Smooth muscle cell (in vitro differentiated cells): ENCODE results near the gene MON2. TPM values are rescaled to one million over a fixed set of nuclear protein-coding genes. Genes with fewer than 3 reads are reported as not detected.

Experiments used
- DNase-seq: peaks from one replicate; lab custom pipeline; 2025; ENCODE audit not compliant: unreplicated experiment; lab: John Stamatoyannopoulos, UW
- H2AFZ ChIP-seq: fragments of 200-600 bp; sonication (generic); 2 replicates; pipeline ENCODE4 v1.6.0; 2016; ENCODE audit warnings: antibody characterized with exemption, low read depth, mild to moderate bottlenecking
- H3F3A ChIP-seq: fragments of 200-600 bp; sonication (generic); 2 replicates; pipeline ENCODE4 v1.6.0; 2017; ENCODE audit warnings: antibody characterized with exemption, low read depth
- H3K27ac ChIP-seq: fragments of 200-600 bp; sonication (generic); 2 replicates; pipeline ENCODE4 v1.5.1; 2016; ENCODE audit warnings: low read depth, mild to moderate bottlenecking
- H3K27me3 ChIP-seq: fragments of 200-600 bp; sonication (generic); 2 replicates; pipeline ENCODE4 v1.6.1; 2016; ENCODE audit warnings: low read depth, mild to moderate bottlenecking
- H3K36me3 ChIP-seq: fragments of 200-600 bp; sonication (generic); 2 replicates; pipeline ENCODE4 v1.5.1; 2016; ENCODE audit warnings: low read depth
- H3K4me1 ChIP-seq: fragments of 200-600 bp; sonication (generic); 2 replicates; pipeline ENCODE4 v1.5.1; 2016; ENCODE audit warnings: low read depth
- H3K4me2 ChIP-seq: fragments of 200-600 bp; sonication (generic); 2 replicates; pipeline ENCODE4 v1.6.0; 2016; ENCODE audit warnings: mild to moderate bottlenecking
- H3K4me3 ChIP-seq: fragments of 200-600 bp; sonication (generic); 2 replicates; pipeline ENCODE4 v1.5.1; 2016; ENCODE audit warnings: mild to moderate bottlenecking
- H3K79me2 ChIP-seq: fragments of 200-600 bp; sonication (generic); 2 replicates; pipeline ENCODE4 v1.6.0; 2016; ENCODE audit warnings: low read depth, mild to moderate bottlenecking
- H3K9ac ChIP-seq: fragments of 200-600 bp; sonication (generic); 2 replicates; pipeline ENCODE4 v1.6.0; 2016; ENCODE audit warnings: low read depth
- H3K9me3 ChIP-seq: fragments of 200-600 bp; sonication (generic); replicated peaks from 2 replicates; pipeline ENCODE4 v1.5.1; 2016; ENCODE audit warnings: low read depth
- H4K20me1 ChIP-seq: fragments of 200-600 bp; sonication (generic); 2 replicates; pipeline ENCODE4 v1.6.0; 2016; ENCODE audit warnings: low read depth
- CTCF ChIP-seq: fragments of 200-600 bp; sonication (generic); IDR thresholded peaks from 2 replicates; pipeline ENCODE4 v1.5.1; 2017; ENCODE audit warnings: borderline replicate concordance, mild to moderate bottlenecking, antibody characterized with exemption; ENCODE audit not compliant: insufficient read depth, poor library complexity, severe bottlenecking
- WGBS: methylation state at CpG from one replicate; pipeline ENCODE4 v1.1.7; 2016; ENCODE audit warnings: low lambda C conversion rate; 5-methylcytosine and 5-hydroxymethylcytosine counted together
- polyA plus RNA-seq: library from polyadenylated mRNA; unstranded; fragments of >200 nt; fragmentation: Nextera tagmentation; extraction: Ambion mirVana; gene quantifications from 2 replicates; pipeline ENCODE4 v1.2.1, GENCODE V29; 2016
- total RNA-seq: library from RNA; depleted of rRNA; stranded (reverse); fragments of >200 nt; gene quantifications from 2 replicates; pipeline ENCODE4 v1.2.3, GENCODE V29; 2014

Gene MON2
- total and polyA plus RNA-seq, 2 experiments from 2014 or later, result 18.1 to 72.5 TPM

DNA sequence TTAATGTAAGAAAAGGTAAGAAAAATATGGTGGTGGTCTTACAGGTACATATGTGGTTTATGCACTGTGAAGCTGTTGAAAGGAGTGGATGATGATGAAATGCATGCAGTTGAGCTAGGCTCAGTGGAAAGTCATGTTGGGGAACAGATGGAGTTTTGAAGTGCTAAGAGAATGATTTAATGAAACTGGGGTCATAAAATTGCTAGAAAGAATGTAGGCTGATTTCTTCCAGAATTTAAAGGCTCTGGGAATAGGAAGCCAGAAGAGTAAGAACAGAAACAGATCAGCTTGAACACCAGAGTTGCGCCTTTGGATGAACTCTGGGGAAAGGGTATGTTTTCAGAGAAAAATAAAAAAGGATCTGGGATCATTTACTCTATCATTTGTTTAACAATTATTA, 146.5 kb downstream of the MON2 start:
- Histone ChIP-seq H3K27ac (no peak overlapping the region), H3K79me2 (peaks cover 3% of the 10 kb centered on the region), H3K9me3 (no peaks in the 10 kb centered on the region), H3K27me3 (no peaks in the 10 kb centered on the region), H3K9ac (no peak overlapping the region), H3K4me1 (no peaks in the 10 kb centered on the region), H2AFZ (no peak overlapping the region), H3K4me3 (no peak overlapping the region), H3F3A (no peaks in the 10 kb centered on the region), H3K4me2 (no peak overlapping the region), H4K20me1 (peaks cover 13% of the 10 kb centered on the region), H3K36me3 (no peaks in the 10 kb centered on the region)
- no peak for DNase-seq
- TF ChIP-seq CTCF, result no peak
- WGBS, result 100% methylated on average over 1 of the region's 1 CpG

DNA sequence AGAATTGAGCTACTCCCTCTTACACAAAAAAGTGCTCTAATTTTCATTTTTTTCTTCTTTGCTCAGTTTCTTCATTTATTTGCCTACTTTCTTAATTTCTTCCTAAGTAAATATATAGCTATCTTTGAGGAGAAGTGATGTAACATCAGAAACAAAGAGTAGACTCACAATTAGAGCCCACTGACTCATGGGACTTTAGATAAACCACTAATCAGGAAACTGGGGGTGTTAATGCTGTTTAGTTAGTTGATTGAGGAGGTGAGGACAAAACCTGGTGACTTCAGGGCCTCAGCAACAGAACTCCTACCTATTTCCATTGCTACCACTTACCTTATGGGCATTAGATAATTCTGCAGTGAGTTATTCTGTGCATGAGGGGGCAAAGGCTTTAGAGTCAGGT, 151.7 kb downstream of the MON2 start:
- H3K4me1 ChIP-seq, result no peaks in the 10 kb centered on the region
- H3K9me3 ChIP-seq, result no peaks in the 10 kb centered on the region
- TF ChIP-seq CTCF, result no peak
- H3K27ac ChIP-seq, result no peak overlapping the region
- no peak overlapping the region for H3K4me3 ChIP-seq
- H3K4me2 ChIP-seq, result no peak overlapping the region
- no peak overlapping the region for H2AFZ ChIP-seq
- H3K36me3 ChIP-seq, result no peaks in the 10 kb centered on the region
- H3F3A ChIP-seq, result no peaks in the 10 kb centered on the region
- no peak overlapping the region for H3K9ac ChIP-seq
- H3K27me3 ChIP-seq, result no peaks in the 10 kb centered on the region
- H4K20me1 ChIP-seq, result no peaks in the 10 kb centered on the region
- no peak for DNase-seq
- H3K79me2 ChIP-seq, result no peaks in the 10 kb centered on the region

GRCh38 chr12:62618930-62619329, 152.3 kb downstream of the MON2 start:
- Histone ChIP-seq H2AFZ (no peak overlapping the region), H3K27ac (no peak overlapping the region), H3K36me3 (no peaks in the 10 kb centered on the region), H3K79me2 (no peaks in the 10 kb centered on the region), H3K4me1 (no peaks in the 10 kb centered on the region), H3K9ac (no peak overlapping the region), H4K20me1 (no peaks in the 10 kb centered on the region), H3K27me3 (no peaks in the 10 kb centered on the region), H3F3A (no peaks in the 10 kb centered on the region), H3K4me3 (no peak overlapping the region), H3K9me3 (no peaks in the 10 kb centered on the region), H3K4me2 (no peak overlapping the region)
- WGBS, result 90% methylated on average over 2 of the region's 2 CpGs
- DNase-seq, result no peak
- no peak for TF ChIP-seq CTCF

DNA sequence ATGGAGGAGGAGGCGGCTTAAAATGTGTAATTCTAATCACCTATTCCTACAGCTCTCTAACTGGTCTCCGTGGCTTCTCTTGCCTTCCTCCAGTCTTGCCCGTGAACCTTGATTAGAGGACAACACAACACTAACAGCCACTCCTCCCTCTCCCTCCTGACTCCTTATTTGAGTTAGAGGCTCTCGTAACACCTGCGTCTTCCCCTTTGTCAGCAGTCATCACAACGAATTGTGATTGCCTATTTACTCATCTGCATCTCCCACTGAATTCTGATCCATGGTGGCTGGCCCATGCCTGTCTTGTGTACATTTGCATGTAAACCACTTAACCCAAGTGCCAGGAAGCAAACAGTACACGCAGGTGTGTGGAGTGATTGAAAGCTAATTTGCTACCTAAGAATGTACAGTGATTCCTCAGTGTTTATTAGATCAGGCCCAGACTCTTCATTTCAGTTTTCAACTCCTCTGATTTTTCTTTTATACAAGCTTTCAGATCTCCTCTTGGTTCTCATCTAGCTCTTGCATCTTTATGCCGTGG, 154.5 kb downstream of the MON2 start:
- no peaks in the 10 kb centered on the region for H3K36me3 ChIP-seq
- no peaks in the 10 kb centered on the region for H3K27me3 ChIP-seq
- 92% methylated on average over 8 of the region's 8 CpGs for WGBS
- H3K9me3 ChIP-seq, result no peaks in the 10 kb centered on the region
- H3K4me1 ChIP-seq, result peaks cover 5% of the 10 kb centered on the region
- no peak overlapping the region for H3K4me2 ChIP-seq
- TF ChIP-seq CTCF, result no peak
- H4K20me1 ChIP-seq, result no peaks in the 10 kb centered on the region
- no peak overlapping the region for H2AFZ ChIP-seq
- no peak overlapping the region for H3K4me3 ChIP-seq
- H3F3A ChIP-seq, result peaks cover 3% of the 10 kb centered on the region
- H3K27ac ChIP-seq, result no peak overlapping the region
- no peak for DNase-seq
- no peak overlapping the region for H3K9ac ChIP-seq
- no peaks in the 10 kb centered on the region for H3K79me2 ChIP-seq
